GM10248 (cell line): Measurements from ENCODE around the gene DSCAML1.

Experiments
- CTCF ChIA-PET: fragments of 300-600 bp; sonication (Branson Sonifier 250); formaldehyde crosslinking; extraction: SDS; loops from one replicate; lab custom pipeline; 2021; ENCODE audit warnings: antibody characterized with exemption; lab: Yijun Ruan, JAX
- POLR2A ChIA-PET: fragments of 350-650 bp; sonication (Branson Sonifier 250); formaldehyde crosslinking; extraction: SDS; loops from one replicate; lab custom pipeline; 2020; ENCODE audit warnings: antibody characterized with exemption; lab: Yijun Ruan, JAX
- DNase-seq: peaks from one replicate; pipeline ENCODE4 v3.0.0; 2012; ENCODE audit errors: extremely low spot score
- TF ChIP-seq, protein P1 (sequence below): IDR thresholded peaks from 2 replicates; pipeline ENCODE4 v1.5.1; 2012; ENCODE audit warnings: mild to moderate bottlenecking, low read depth; ENCODE audit errors: extremely low read depth, missing control alignments, control extremely low read depth

Gene DSCAML1

GRCh38 chr11:117671370-117671769, 125.6 kb downstream of the DSCAML1 start:
- TF ChIP-seq, protein P1, sequence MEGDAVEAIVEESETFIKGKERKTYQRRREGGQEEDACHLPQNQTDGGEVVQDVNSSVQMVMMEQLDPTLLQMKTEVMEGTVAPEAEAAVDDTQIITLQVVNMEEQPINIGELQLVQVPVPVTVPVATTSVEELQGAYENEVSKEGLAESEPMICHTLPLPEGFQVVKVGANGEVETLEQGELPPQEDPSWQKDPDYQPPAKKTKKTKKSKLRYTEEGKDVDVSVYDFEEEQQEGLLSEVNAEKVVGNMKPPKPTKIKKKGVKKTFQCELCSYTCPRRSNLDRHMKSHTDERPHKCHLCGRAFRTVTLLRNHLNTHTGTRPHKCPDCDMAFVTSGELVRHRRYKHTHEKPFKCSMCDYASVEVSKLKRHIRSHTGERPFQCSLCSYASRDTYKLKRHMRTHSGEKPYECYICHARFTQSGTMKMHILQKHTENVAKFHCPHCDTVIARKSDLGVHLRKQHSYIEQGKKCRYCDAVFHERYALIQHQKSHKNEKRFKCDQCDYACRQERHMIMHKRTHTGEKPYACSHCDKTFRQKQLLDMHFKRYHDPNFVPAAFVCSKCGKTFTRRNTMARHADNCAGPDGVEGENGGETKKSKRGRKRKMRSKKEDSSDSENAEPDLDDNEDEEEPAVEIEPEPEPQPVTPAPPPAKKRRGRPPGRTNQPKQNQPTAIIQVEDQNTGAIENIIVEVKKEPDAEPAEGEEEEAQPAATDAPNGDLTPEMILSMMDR, result no peak
- POLR2A ChIA-PET, result no interaction called here
- no peak for DNase-seq
- CTCF ChIA-PET, result no interaction called here

DNA sequence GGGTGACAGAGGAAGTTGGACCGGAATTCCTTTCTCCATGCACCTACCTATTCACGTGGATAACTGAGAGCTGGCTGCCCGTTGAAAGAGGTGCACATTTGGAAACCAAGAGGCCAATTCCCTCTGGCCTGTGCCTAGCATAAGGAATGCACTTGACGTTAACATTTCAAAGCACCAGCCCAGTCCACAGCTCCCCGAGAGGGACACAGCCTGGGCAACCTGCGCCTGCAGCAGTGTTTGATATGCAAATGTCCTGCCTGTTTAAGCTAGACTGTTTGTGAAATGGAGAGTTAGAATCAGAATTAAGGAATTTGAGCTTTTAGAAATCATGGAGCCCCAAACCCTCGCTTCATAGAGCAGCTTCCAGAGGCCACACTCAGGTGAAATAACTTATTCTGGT, 126.1 kb downstream of the DSCAML1 start:
- ChIA-PET POLR2A (no interaction called here), CTCF (interaction anchor here (0.6 kb wide), 1 partner anchor 23 kb away, joined by 3 read pairs; no protein-coding TSS in a partner anchor)
- TF ChIP-seq, protein P1, result no peak
- DNase-seq, result no peak

- no peak for DNase-seq
- ChIA-PET POLR2A (no interaction called here), CTCF (interaction anchor here (0.6 kb wide), 1 partner anchor 24 kb away, joined by 3 read pairs; no protein-coding TSS in a partner anchor)
- TF ChIP-seq, protein P1, result no peak
These were observed 126.6 kb downstream of the DSCAML1 start for GRCh38 chr11:117670443-117670842.

DNA sequence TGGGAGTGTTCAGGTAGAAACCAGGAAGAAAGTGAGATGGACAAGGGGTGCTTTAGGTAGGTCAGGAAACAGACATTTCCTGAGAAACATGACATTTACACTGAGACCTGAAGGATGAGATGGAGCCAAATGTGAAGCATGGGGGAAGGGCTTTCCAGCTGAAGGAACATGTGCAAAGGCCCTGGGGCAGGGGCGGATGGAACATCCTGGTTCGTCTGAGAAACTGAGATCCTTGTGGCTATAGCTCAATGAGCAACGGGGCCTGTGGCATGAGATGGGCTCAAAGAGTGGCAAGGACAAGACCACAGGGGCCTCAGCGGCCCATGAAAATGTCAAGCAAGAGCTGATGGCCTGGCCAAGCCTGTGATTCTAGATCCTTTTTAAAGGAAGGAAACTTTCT, 127.4 kb downstream of the DSCAML1 start:
- ChIA-PET POLR2A (no interaction called here), CTCF (interaction anchor here (1.3 kb wide), 1 partner anchor 10 kb away, joined by 3 read pairs; no protein-coding TSS in a partner anchor)
- TF ChIP-seq, protein P1, result no peak
- DNase-seq, result no peak

GRCh38 chr11:117669062-117669461, 128.0 kb downstream of the DSCAML1 start:
- POLR2A ChIA-PET, result no interaction called here
- TF ChIP-seq, protein P1, result no peak
- no peak for DNase-seq
- CTCF ChIA-PET, result interaction anchor here (1.3 kb wide), 1 partner anchor 10 kb away, joined by 3 read pairs; no protein-coding TSS in a partner anchor

- POLR2A ChIA-PET, result no interaction called here
- TF ChIP-seq, protein P1, result no peak
- DNase-seq, result no peak
- CTCF ChIA-PET, result interaction anchor here (1.3 kb wide), 1 partner anchor 9 kb away, joined by 3 read pairs; no protein-coding TSS in a partner anchor
These were observed 128.7 kb downstream of the DSCAML1 start for GRCh38 chr11:117668321-117668751.
